Gastrocnemius medialis (tissue), 4 donors: ENCODE measurements around the gene KCNK4.

ENCODE experiments used
- POLR2A ChIP-seq, 2 donors: fragments of 450-650 bp; IDR thresholded peaks; one replicate each; pipeline ENCODE4 v1.6.1; 2017; ENCODE audit warnings: antibody characterized with exemption in 2 of 2, mild to moderate bottlenecking in 2 of 2, moderate library complexity in 2 of 2
- TF ChIP-seq, protein P1 (sequence below), 5 experiments: fragments of 450-650 bp in 3 of 5; fragments of 200-600 bp in 2 of 5; sonication (generic) in 2 of 5; IDR thresholded peaks in 4 of 5; conservative IDR thresholded peaks in 1 of 5; 1 replicate in 4 of 5; 2 replicates in 1 of 5; pipeline ENCODE4 v1.5.1; 2016 to 2019; ENCODE audit warnings: antibody characterized with exemption in 5 of 5, mild to moderate bottlenecking in 3 of 5, moderate library complexity in 3 of 5

DNA sequence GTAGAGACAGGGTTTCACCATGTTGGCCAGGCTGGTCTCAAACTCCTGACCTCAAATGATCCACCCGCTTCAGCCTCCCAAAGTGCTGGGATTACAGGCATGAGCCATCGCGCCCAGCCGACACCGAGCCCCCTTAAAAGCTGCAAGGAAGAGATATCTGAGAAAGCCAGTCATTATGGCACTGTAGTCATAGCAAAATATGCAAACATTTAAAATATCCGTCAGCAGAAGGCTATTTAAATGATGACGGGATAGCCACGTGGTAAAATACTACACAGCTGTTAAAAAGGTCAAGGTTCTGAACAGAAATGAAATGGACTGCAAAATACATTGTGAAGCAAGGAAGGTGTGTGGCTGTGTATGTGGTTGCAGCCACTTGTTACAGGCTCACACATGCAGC lies 42.5 kb downstream of the KCNK4 start:
- TF ChIP-seq, protein P1, sequence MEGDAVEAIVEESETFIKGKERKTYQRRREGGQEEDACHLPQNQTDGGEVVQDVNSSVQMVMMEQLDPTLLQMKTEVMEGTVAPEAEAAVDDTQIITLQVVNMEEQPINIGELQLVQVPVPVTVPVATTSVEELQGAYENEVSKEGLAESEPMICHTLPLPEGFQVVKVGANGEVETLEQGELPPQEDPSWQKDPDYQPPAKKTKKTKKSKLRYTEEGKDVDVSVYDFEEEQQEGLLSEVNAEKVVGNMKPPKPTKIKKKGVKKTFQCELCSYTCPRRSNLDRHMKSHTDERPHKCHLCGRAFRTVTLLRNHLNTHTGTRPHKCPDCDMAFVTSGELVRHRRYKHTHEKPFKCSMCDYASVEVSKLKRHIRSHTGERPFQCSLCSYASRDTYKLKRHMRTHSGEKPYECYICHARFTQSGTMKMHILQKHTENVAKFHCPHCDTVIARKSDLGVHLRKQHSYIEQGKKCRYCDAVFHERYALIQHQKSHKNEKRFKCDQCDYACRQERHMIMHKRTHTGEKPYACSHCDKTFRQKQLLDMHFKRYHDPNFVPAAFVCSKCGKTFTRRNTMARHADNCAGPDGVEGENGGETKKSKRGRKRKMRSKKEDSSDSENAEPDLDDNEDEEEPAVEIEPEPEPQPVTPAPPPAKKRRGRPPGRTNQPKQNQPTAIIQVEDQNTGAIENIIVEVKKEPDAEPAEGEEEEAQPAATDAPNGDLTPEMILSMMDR (IDR thresholded peaks at IDR 0.05 in 4 of 5, conservative IDR thresholded peaks at IDR 0.05 in 1 of 5): no peak
- no peak for TF ChIP-seq POLR2A (IDR thresholded peaks at IDR 0.05)
